NCI-H1092 (cell line): ENCODE data around the gene FAM9B.

ENCODE experiments used
- DNase-seq: peaks from one replicate; lab custom pipeline; 2025; lab: John Stamatoyannopoulos, UW

Gene FAM9B

GRCh38 chrX:8980756-8981155 is 53.2 kb downstream of the FAM9B start:
- no peak for DNase-seq
